HepG2 (cell line): ENCODE measurements around the gene NEDD4L. TPM values are rescaled to one million over a fixed set of nuclear protein-coding genes. Genes with fewer than 3 reads are reported as not detected.

Source experiments
- ATM ChIP-seq: fragments of 450-650 bp; IDR thresholded peaks from 2 replicates; pipeline ENCODE4 v1.7.1; 2017; ENCODE audit warnings: mild to moderate bottlenecking, borderline replicate concordance
- CREBL2 ChIP-seq: sonication (generic); formaldehyde crosslinking; IDR thresholded peaks from 2 replicates; pipeline ENCODE4 v1.8.1; 2023; ENCODE audit warnings: missing genetic modification reagents, mild to moderate bottlenecking, borderline replicate concordance
- CTCF ChIP-seq: sonication (generic); formaldehyde crosslinking; IDR thresholded peaks from 2 replicates; pipeline ENCODE4 v1.5.0; 2020; ENCODE audit warnings: mild to moderate bottlenecking, missing genetic modification reagents, moderate library complexity
- GABPA ChIP-seq, 2 experiments: IDR thresholded peaks; 2 replicates each; pipeline ENCODE4 v1.6.1; 2011 to 2016; ENCODE audit warnings: low read depth in 2 of 2, low read length in 1 of 2, missing biosample characterization in 1 of 2, missing genetic modification characterization in 1 of 2
- GATA4 ChIP-seq: sonication (generic); IDR thresholded peaks from 2 replicates; pipeline ENCODE4 v1.6.1; 2016; ENCODE audit warnings: antibody characterized with exemption, low read depth, borderline replicate concordance
- MAX ChIP-seq: IDR thresholded peaks from 2 replicates; pipeline ENCODE4 v1.6.1; 2012; ENCODE audit warnings: inconsistent platforms
- POGZ ChIP-seq: sonication (generic); formaldehyde crosslinking; IDR thresholded peaks from 2 replicates; pipeline ENCODE4 v1.4.0; 2020; ENCODE audit warnings: mild to moderate bottlenecking, missing genetic modification reagents
- PRMT3 ChIP-seq: sonication (generic); formaldehyde crosslinking; IDR thresholded peaks from 2 replicates; pipeline ENCODE4 v1.8.1; 2022; ENCODE audit warnings: low read depth, mild to moderate bottlenecking, moderate library complexity, missing genetic modification reagents, borderline replicate concordance
- RCOR2 ChIP-seq: IDR thresholded peaks from 2 replicates; pipeline ENCODE4 v1.6.1; 2016; ENCODE audit warnings: missing biosample characterization, missing genetic modification reagents
- SCMH1 ChIP-seq: sonication (generic); formaldehyde crosslinking; IDR thresholded peaks from 2 replicates; pipeline ENCODE4 v1.9.0; 2021; ENCODE audit warnings: missing genetic modification reagents, mild to moderate bottlenecking, borderline replicate concordance
- TAF15 ChIP-seq: fragments of 200-400 bp; formaldehyde crosslinking; IDR thresholded peaks from one replicate; pipeline ENCODE4 v1.6.1; 2018; ENCODE audit warnings: mild to moderate bottlenecking, low read depth, low read length; ENCODE audit not compliant: poor library complexity, severe bottlenecking
- ZBTB33 ChIP-seq: sonication (generic); formaldehyde crosslinking; IDR thresholded peaks from 2 replicates; pipeline ENCODE4 v1.4.0; 2020; ENCODE audit warnings: missing genetic modification reagents
- ZBTB46 ChIP-seq: sonication (generic); formaldehyde crosslinking; IDR thresholded peaks from 2 replicates; pipeline ENCODE4 v1.4.0; 2020; ENCODE audit warnings: mild to moderate bottlenecking, missing genetic modification reagents, borderline replicate concordance
- ZNF205 ChIP-seq: IDR thresholded peaks from 2 replicates; pipeline ENCODE4 v1.6.1; 2018; ENCODE audit warnings: missing biosample characterization, missing genetic modification reagents
- ZNF264 ChIP-seq: sonication (generic); formaldehyde crosslinking; IDR thresholded peaks from 2 replicates; pipeline ENCODE4 v1.4.0; 2020; ENCODE audit warnings: missing genetic modification reagents
- ZNF275 ChIP-seq: sonication (generic); formaldehyde crosslinking; IDR thresholded peaks from 2 replicates; pipeline ENCODE4 v1.8.0; 2022; ENCODE audit warnings: missing genetic modification reagents, mild to moderate bottlenecking, inconsistent platforms, borderline replicate concordance
- ZNF33B ChIP-seq: sonication (generic); formaldehyde crosslinking; IDR thresholded peaks from 2 replicates; pipeline ENCODE4 v1.5.1; 2020; ENCODE audit warnings: mild to moderate bottlenecking, missing genetic modification reagents
- ZNF460 ChIP-seq: sonication (generic); formaldehyde crosslinking; IDR thresholded peaks from 2 replicates; pipeline ENCODE4 v1.5.1; 2020; ENCODE audit warnings: missing genetic modification reagents, mild to moderate bottlenecking, borderline replicate concordance
- ZNF547 ChIP-seq: sonication (generic); formaldehyde crosslinking; IDR thresholded peaks from 2 replicates; pipeline ENCODE4 v1.5.1; 2020; ENCODE audit warnings: mild to moderate bottlenecking, missing genetic modification reagents
- ZNF607 ChIP-seq: sonication (generic); formaldehyde crosslinking; IDR thresholded peaks from 2 replicates; pipeline ENCODE4 v1.5.1; 2020; ENCODE audit warnings: missing genetic modification reagents, mild to moderate bottlenecking, borderline replicate concordance
- ZNF746 ChIP-seq: sonication (generic); formaldehyde crosslinking; IDR thresholded peaks from 2 replicates; pipeline ENCODE4 v1.8.0; 2022; ENCODE audit warnings: mild to moderate bottlenecking, missing genetic modification reagents
- polyA plus RNA-seq, 8 experiments: library from polyadenylated mRNA; depleted of rRNA in 3 of 8; stranded (reverse) in 7 of 8; unstranded in 1 of 8; fragments of >200 nt; fragmentation: Illumina TruSeq in 4 of 8; extraction: Trizol in 4 of 8; gene quantifications; 2 replicates each; pipeline versions ENCODE4 v1.2.1 to v1.2.3, GENCODE V29; 2011 to 2016; ENCODE audit warnings: low read depth in 4 of 8, missing spikeins in 1 of 8, mixed read lengths in 1 of 8; ENCODE audit not compliant: insufficient read depth in 1 of 8
- total RNA-seq, 5 experiments: library from RNA; depleted of rRNA; stranded (reverse); fragments of >200 nt; fragmentation: Illumina TruSeq; extraction: Trizol; gene quantifications; 2 replicates each; pipeline ENCODE4 v1.2.3, GENCODE V29; 2016; ENCODE audit warnings: low read depth in 1 of 5

The NEDD4L gene
- total and polyA plus RNA-seq, 2 of the 13 experiments (the other 11 are each of a cell fraction or from before 2014, with no cell fraction given) = 168 to 390 TPM

- TF ChIP-seq POGZ (CRISPR knock-in tag) (no peak), ZBTB46 (CRISPR knock-in tag) (no peak), ZNF264 (CRISPR knock-in tag) (no peak), ZNF746 (CRISPR knock-in tag) (0 out of 2 replicates have a peak, but pooled peaks have one; percentile 55), ZNF205 (CRISPR knock-in tag) (no peak; the same call in 1 of the 2 replicates), ZBTB33 (CRISPR knock-in tag) (no peak), ZNF33B (CRISPR knock-in tag) (no peak), SCMH1 (CRISPR knock-in tag) (no peak), ATM (no peak), CREBL2 (CRISPR knock-in tag) (no peak), GATA4 (no peak), RCOR2 (CRISPR knock-in tag) (no peak), MAX (no peak), ZNF607 (0 out of 2 replicates have a peak, but pooled peaks have one; percentile 3), CTCF (no peak), TAF15 (no peak), GABPA (IDR thresholded peaks at IDR 0.05; ENCODE audit: low read depth, low read length) (no peak), GABPA (CRISPR knock-in tag; IDR thresholded peaks at IDR 0.05; ENCODE audit: low read depth) (no peak), PRMT3 (CRISPR knock-in tag) (no peak), ZNF547 (CRISPR knock-in tag) (no peak), ZNF275 (CRISPR knock-in tag) (no peak), ZNF460 (no peak)
Measured at GRCh38 chr18:58416704-58417683, 373.0 kb downstream of the NEDD4L start (continued).
